ENCODE data around the gene HOXC13.

DNA sequence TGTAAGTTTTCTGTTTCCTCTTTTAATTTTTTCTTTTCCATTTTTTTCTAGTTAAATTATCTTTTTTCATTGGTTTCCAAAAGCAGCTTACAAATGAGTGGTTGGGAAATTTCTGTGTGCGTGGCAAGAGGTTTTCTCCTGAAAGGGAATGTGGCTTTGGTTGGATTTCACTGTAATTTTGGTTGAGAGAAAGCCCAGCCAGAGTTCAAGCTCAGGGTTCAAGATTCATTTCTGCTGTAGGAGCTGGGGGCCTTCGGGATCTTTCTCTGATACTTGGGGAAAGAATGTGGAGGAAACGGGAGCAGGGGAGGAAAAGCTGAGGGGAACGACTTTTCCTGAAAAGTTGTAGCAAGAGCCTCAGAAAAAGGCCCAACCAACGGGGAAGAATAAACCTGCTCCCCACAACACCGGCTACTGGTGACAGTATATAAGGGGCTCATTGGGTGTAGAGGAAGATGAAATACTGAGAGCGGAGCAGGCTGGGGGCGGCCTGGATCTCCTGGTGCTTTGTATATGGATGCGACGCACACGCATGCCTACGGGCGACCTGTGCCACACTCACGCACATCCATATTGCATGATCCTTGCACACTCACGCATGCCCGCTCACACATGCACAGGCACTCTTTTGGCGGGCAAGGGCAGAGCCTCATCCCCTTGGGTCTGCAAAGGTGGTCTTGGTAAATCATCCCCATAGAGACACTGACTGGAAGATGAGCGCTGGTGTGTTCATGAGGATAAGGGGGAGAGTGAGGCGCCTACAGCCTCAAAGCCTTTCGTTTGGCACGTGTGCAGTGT lies 48.3 kb downstream of the HOXC13 start:
- TF ChIP-seq CTCF (IDR thresholded peaks at IDR 0.05; ENCODE audit: low read depth, low read length, poor library complexity, severe bottlenecking), result no peak
- TF ChIP-seq EZH2phosphoT487 (IDR thresholded peaks at IDR 0.05; ENCODE audit: borderline replicate concordance, low read length), result no peak

Data from DOHH2 (cell line).